ENCODE measurements around the gene TRIM60. TPM values are rescaled to one million over a fixed set of nuclear protein-coding genes. Genes with fewer than 3 reads are reported as not detected.
"Not testable (repeated sequence)": the region's sequence is repeated elsewhere in the genome, so short reads cannot be mapped to it uniquely, and the experiment has no call there.

TRIM60 gene
- total and polyA plus RNA-seq, 2 donors (not counting 3 experiments of a cell fraction or from before 2014, with no cell fraction given), result not detected

GRCh38 chr4:164990786-164991185 lies 41.0 kb upstream of the TRIM60 start:
- CTCF ChIA-PET; BruUV-seq (replicated peaks); H3K4me1 ChIP-seq (ENCODE audit: control insufficient read depth, extremely low read depth, insufficient read depth, low read length); intact Hi-C loops (cut with micrococcal nuclease); H3K9me3 ChIP-seq (replicated peaks; ENCODE audit: control insufficient read depth, insufficient read depth, low read length); H3K79me2 ChIP-seq (ENCODE audit: control insufficient read depth, insufficient read depth, low read length); DNase-seq (ENCODE audit: low read depth, low spot score); H3K9me1 ChIP-seq (replicated peaks; ENCODE audit: control insufficient read depth, extremely low read depth, insufficient read depth, low read length); H3K27ac ChIP-seq (ENCODE audit: insufficient read depth, low read depth, low read length); H2AFZ ChIP-seq (ENCODE audit: low read depth, low read length); POLR2A ChIA-PET; H3K9ac ChIP-seq (replicated peaks; ENCODE audit: extremely low read depth, insufficient read depth, low read length); H4K20me1 ChIP-seq (replicated peaks; ENCODE audit: control insufficient read depth, extremely low read depth, insufficient read depth, low read length); H3K4me3 ChIP-seq (replicated peaks in 1 of 3; ENCODE audit: insufficient read depth in 1 of 3, low read depth in 1 of 3, low read length in 3 of 3); FAIRE-seq; H3K4me2 ChIP-seq (ENCODE audit: insufficient read depth, low read length); H3K36me3 ChIP-seq (ENCODE audit: control insufficient read depth in 2 of 2, extremely low read depth in 1 of 2, insufficient read depth in 2 of 2, low read length in 2 of 2); H3K27me3 ChIP-seq (ENCODE audit: control insufficient read depth in 2 of 2, insufficient read depth in 2 of 2, low read length in 2 of 2); dilution Hi-C loops (cut with MboI; ENCODE audit: extremely low pct_ligation_motif_present, low sequenced_read_pairs): not testable (repeated sequence)

GRCh38 chr4:164996123-164996522 lies 35.7 kb upstream of the TRIM60 start:
- H3K4me2 ChIP-seq (ENCODE audit: insufficient read depth, low read length); BruUV-seq (replicated peaks); CTCF ChIA-PET; H3K9me3 ChIP-seq (replicated peaks; ENCODE audit: control insufficient read depth, insufficient read depth, low read length); H3K9ac ChIP-seq (replicated peaks; ENCODE audit: extremely low read depth, insufficient read depth, low read length); H3K27me3 ChIP-seq (ENCODE audit: control insufficient read depth in 2 of 2, insufficient read depth in 2 of 2, low read length in 2 of 2); H2AFZ ChIP-seq (ENCODE audit: low read depth, low read length); H3K4me3 ChIP-seq (replicated peaks in 1 of 3; ENCODE audit: insufficient read depth in 1 of 3, low read depth in 1 of 3, low read length in 3 of 3); H3K9me1 ChIP-seq (replicated peaks; ENCODE audit: control insufficient read depth, extremely low read depth, insufficient read depth, low read length); DNase-seq (ENCODE audit: low read depth, low spot score); H3K27ac ChIP-seq (ENCODE audit: insufficient read depth, low read depth, low read length); H3K36me3 ChIP-seq (ENCODE audit: control insufficient read depth in 2 of 2, extremely low read depth in 1 of 2, insufficient read depth in 2 of 2, low read length in 2 of 2); POLR2A ChIA-PET; FAIRE-seq; dilution Hi-C loops (cut with MboI; ENCODE audit: extremely low pct_ligation_motif_present, low sequenced_read_pairs); H3K4me1 ChIP-seq (ENCODE audit: control insufficient read depth, extremely low read depth, insufficient read depth, low read length); H3K79me2 ChIP-seq (ENCODE audit: control insufficient read depth, insufficient read depth, low read length); intact Hi-C loops (cut with micrococcal nuclease); H4K20me1 ChIP-seq (replicated peaks; ENCODE audit: control insufficient read depth, extremely low read depth, insufficient read depth, low read length): not testable (repeated sequence)

GRCh38 chr4:164997324-164997723 lies 34.5 kb upstream of the TRIM60 start:
- Histone ChIP-seq H3K9me3 (replicated peaks; ENCODE audit: control insufficient read depth, insufficient read depth, low read length) (no peaks in the 10 kb centered on the region), H3K4me3 (replicated peaks in 1 of 3; ENCODE audit: insufficient read depth in 1 of 3, low read depth in 1 of 3, low read length in 3 of 3) (no peak overlapping the region), H3K4me2 (ENCODE audit: insufficient read depth, low read length) (no peak overlapping the region), H3K27ac (ENCODE audit: insufficient read depth, low read depth, low read length) (no peak overlapping the region), H4K20me1 (replicated peaks; ENCODE audit: control insufficient read depth, extremely low read depth, insufficient read depth, low read length) (no peaks in the 10 kb centered on the region), H3K36me3 (ENCODE audit: control insufficient read depth in 2 of 2, extremely low read depth in 1 of 2, insufficient read depth in 2 of 2, low read length in 2 of 2) (no peaks in the 10 kb centered on the region), H3K9me1 (replicated peaks; ENCODE audit: control insufficient read depth, extremely low read depth, insufficient read depth, low read length) (no peaks in the 10 kb centered on the region), H2AFZ (ENCODE audit: low read depth, low read length) (no peak overlapping the region), H3K27me3 (ENCODE audit: control insufficient read depth in 2 of 2, insufficient read depth in 2 of 2, low read length in 2 of 2) (no peaks in the 10 kb centered on the region), H3K9ac (replicated peaks; ENCODE audit: extremely low read depth, insufficient read depth, low read length) (no peak overlapping the region), H3K79me2 (ENCODE audit: control insufficient read depth, insufficient read depth, low read length) (no peaks in the 10 kb centered on the region), H3K4me1 (ENCODE audit: control insufficient read depth, extremely low read depth, insufficient read depth, low read length) (no peaks in the 10 kb centered on the region)
- DNase-seq (ENCODE audit: low read depth, low spot score), result no peak
- ChIA-PET POLR2A (no interaction called here), CTCF (no interaction called here)
- TF ChIP-seq JUN (IDR thresholded peaks at IDR 0.05; ENCODE audit: borderline replicate concordance, insufficient read depth, insufficient read length, low read depth) (no peak), MAX (IDR thresholded peaks at IDR 0.05; ENCODE audit: insufficient read depth, insufficient read length) (no peak)
- dilution Hi-C loops (cut with MboI; ENCODE audit: extremely low pct_ligation_motif_present, low sequenced_read_pairs), result no loop called here
- FAIRE-seq, result no peak
- intact Hi-C loops (cut with micrococcal nuclease), result no loop called here
- BruUV-seq (replicated peaks), result no TSS peak

All from endothelial cell of umbilical vein (primary cell).